ENCODE results near the gene YTHDC2. TPM values are rescaled to one million over a fixed set of nuclear protein-coding genes. Genes with fewer than 3 reads are reported as not detected.
A peak's percentile ranks its signal among the peaks of the same experiment; 100 is the strongest.

YTHDC2 gene
- total RNA-seq, 2 experiments from 2014 or later = 30.3 to 34.1 TPM

GRCh38 chr5:113493446-113493845 is 20.0 kb upstream of the YTHDC2 start:
- peaks cover 21% of the 10 kb centered on the region for H3K9me3 Mint-ChIP-seq (ENCODE audit: insufficient read depth)
- ATAC-seq = no peak
- POLR2A ChIA-PET = no interaction called here
- CTCF ChIA-PET = interaction anchor here (0.8 to 1.0 kb wide), 2 partner anchors 19 to 497 kb away, joined by 3 read pairs; no protein-coding TSS in a partner anchor
- peaks cover 17% of the 10 kb centered on the region for H3K36me3 Mint-ChIP-seq (ENCODE audit: low read depth)
- H3K4me1 Mint-ChIP-seq (ENCODE audit: low read depth) = peaks cover 13% of the 10 kb centered on the region
- DNase-seq = no peak
- H3K27ac Mint-ChIP-seq = no peak overlapping the region
- H3K27me3 Mint-ChIP-seq (ENCODE audit: low read depth) = peaks cover 72% of the 10 kb centered on the region
- no peak overlapping the region for H3K4me3 Mint-ChIP-seq

GRCh38 chr5:113495422-113495841 is 18.1 kb upstream of the YTHDC2 start:
- ATAC-seq (no peak), DNase-seq (no peak)
- Mint-ChIP-seq H3K27ac (no peak overlapping the region), H3K9me3 (ENCODE audit: insufficient read depth) (peaks cover 15% of the 10 kb centered on the region), H3K4me3 (no peak overlapping the region), H3K27me3 (ENCODE audit: low read depth) (peaks cover 77% of the 10 kb centered on the region), H3K4me1 (ENCODE audit: low read depth) (no peaks in the 10 kb centered on the region), H3K36me3 (ENCODE audit: low read depth) (peaks cover 10% of the 10 kb centered on the region)
- ChIA-PET POLR2A (interaction anchor here (0.6 kb wide), 1 partner anchor 18 kb away, joined by 4 read pairs; no protein-coding TSS in a partner anchor), CTCF (no interaction called here)

- H3K9me3 Mint-ChIP-seq (ENCODE audit: insufficient read depth) = peaks cover 21% of the 10 kb centered on the region
- H3K4me3 Mint-ChIP-seq = no peak overlapping the region
- ChIA-PET POLR2A (interaction anchor here (1.4 kb wide), 1 partner anchor 22 kb away, joined by 3 read pairs; no protein-coding TSS in a partner anchor), CTCF (interaction anchor here (1.4 kb wide), 1 partner anchor 9 kb away, joined by 3 read pairs; no protein-coding TSS in a partner anchor)
- H3K27me3 Mint-ChIP-seq (ENCODE audit: low read depth) = peaks cover 65% of the 10 kb centered on the region
- H3K36me3 Mint-ChIP-seq (ENCODE audit: low read depth) = peaks cover 2% of the 10 kb centered on the region
- H3K4me1 Mint-ChIP-seq (ENCODE audit: low read depth) = peaks cover 17% of the 10 kb centered on the region
- DNase-seq (no peak), ATAC-seq (no peak)
- no peak overlapping the region for H3K27ac Mint-ChIP-seq
These were observed 11.4 kb upstream of the YTHDC2 start for GRCh38 chr5:113502073-113502472.

- Mint-ChIP-seq H3K9me3 (ENCODE audit: insufficient read depth) (peaks cover 21% of the 10 kb centered on the region), H3K27ac (no peak overlapping the region), H3K4me3 (no peak overlapping the region), H3K36me3 (ENCODE audit: low read depth) (peaks cover 4% of the 10 kb centered on the region), H3K27me3 (ENCODE audit: low read depth) (peaks cover 58% of the 10 kb centered on the region), H3K4me1 (ENCODE audit: low read depth) (peaks cover 28% of the 10 kb centered on the region)
- ChIA-PET CTCF (interaction anchor here (0.6 to 1.3 kb wide), 2 partner anchors 151 to 946 kb away, joined by 3 read pairs; no protein-coding TSS in a partner anchor), POLR2A (interaction anchor here (1.4 kb wide), 1 partner anchor 21 kb away, joined by 3 read pairs; no protein-coding TSS in a partner anchor)
- ATAC-seq (no peak), DNase-seq (no peak)
These were observed 10.3 kb upstream of the YTHDC2 start for GRCh38 chr5:113503146-113503545.

- Mint-ChIP-seq H3K36me3 (ENCODE audit: low read depth) (peaks cover 5% of the 10 kb centered on the region), H3K9me3 (ENCODE audit: insufficient read depth) (peaks cover 18% of the 10 kb centered on the region), H3K4me1 (ENCODE audit: low read depth) (peaks cover 36% of the 10 kb centered on the region), H3K27me3 (ENCODE audit: low read depth) (peaks cover 51% of the 10 kb centered on the region), H3K4me3 (no peak overlapping the region), H3K27ac (no peak overlapping the region)
- CTCF ChIA-PET = interaction anchor here (1.0 kb wide), 2 partner anchors 101 to 126 kb away, joined by 3 to 4 read pairs; no protein-coding TSS in a partner anchor
- ATAC-seq = no peak
- POLR2A ChIA-PET = no interaction called here
- DNase-seq = no peak
These were observed 8.3 kb upstream of the YTHDC2 start for GRCh38 chr5:113505181-113505580.

- CTCF ChIA-PET = interaction anchor here (1.0 to 5.6 kb wide), 3 partner anchors 128 to 173 kb away, joined by 4 to 43 read pairs (median 7); no protein-coding TSS in a partner anchor
- peak; percentile 66 for DNase-seq
- POLR2A ChIA-PET = no interaction called here
- H3K27ac Mint-ChIP-seq = no peak overlapping the region
- H3K9me3 Mint-ChIP-seq (ENCODE audit: insufficient read depth) = no peaks in the 10 kb centered on the region
- peak; percentile 62 for ATAC-seq
- peaks cover 41% of the 10 kb centered on the region for H3K27me3 Mint-ChIP-seq (ENCODE audit: low read depth)
- peaks cover 2% of the 10 kb centered on the region for H3K36me3 Mint-ChIP-seq (ENCODE audit: low read depth)
- H3K4me1 Mint-ChIP-seq (ENCODE audit: low read depth) = peaks cover 41% of the 10 kb centered on the region
- no peak overlapping the region for H3K4me3 Mint-ChIP-seq
These were observed 5.9 kb upstream of the YTHDC2 start for GRCh38 chr5:113507601-113508000.

GRCh38 chr5:113508756-113509155 is 4.7 kb upstream of the YTHDC2 start:
- Mint-ChIP-seq H3K27ac (no peak overlapping the region), H3K36me3 (ENCODE audit: low read depth) (peaks cover 4% of the 10 kb centered on the region), H3K4me1 (ENCODE audit: low read depth) (peaks cover 45% of the 10 kb centered on the region), H3K27me3 (ENCODE audit: low read depth) (peaks cover 36% of the 10 kb centered on the region), H3K9me3 (ENCODE audit: insufficient read depth) (no peaks in the 10 kb centered on the region), H3K4me3 (no peak overlapping the region)
- ATAC-seq = no peak
- ChIA-PET CTCF (interaction anchor here (5.6 to 8.2 kb wide), 2 partner anchors 129 to 174 kb away, joined by 43 to 129 read pairs; no protein-coding TSS in a partner anchor), POLR2A (no interaction called here)
- DNase-seq = no peak

- ChIA-PET CTCF (interaction anchor here (1.0 to 8.2 kb wide), 14 partner anchors 9 to 515 kb away, joined by 3 to 129 read pairs (median 4); no protein-coding TSS in a partner anchor), POLR2A (no interaction called here)
- no peak for DNase-seq
- peaks cover 24% of the 10 kb centered on the region for H3K27me3 Mint-ChIP-seq (ENCODE audit: low read depth)
- H3K4me1 Mint-ChIP-seq (ENCODE audit: low read depth) = peaks cover 46% of the 10 kb centered on the region
- H3K27ac Mint-ChIP-seq = no peak overlapping the region
- peaks cover 12% of the 10 kb centered on the region for H3K36me3 Mint-ChIP-seq (ENCODE audit: low read depth)
- no peak overlapping the region for H3K4me3 Mint-ChIP-seq
- ATAC-seq = no peak
- no peaks in the 10 kb centered on the region for H3K9me3 Mint-ChIP-seq (ENCODE audit: insufficient read depth)
These were observed 2.5 kb upstream of the YTHDC2 start for GRCh38 chr5:113510836-113511451.

- peaks cover 23% of the 10 kb centered on the region for H3K27me3 Mint-ChIP-seq (ENCODE audit: low read depth)
- CTCF ChIA-PET = interaction anchor here (0.6 to 8.2 kb wide), 6 partner anchors 19 to 527 kb away, joined by 3 to 129 read pairs (median 6); no protein-coding TSS in a partner anchor
These were observed 1.2 kb upstream of the YTHDC2 start for GRCh38 chr5:113512341-113512740.

GRCh38 chr5:113514289-113514635 is 768 bp downstream of the YTHDC2 start:
- no peak for DNase-seq
- Mint-ChIP-seq H3K4me3 (peak overlapping the region; percentile 92), H3K4me1 (ENCODE audit: low read depth) (peaks cover 38% of the 10 kb centered on the region), H3K9me3 (ENCODE audit: insufficient read depth) (no peaks in the 10 kb centered on the region), H3K27me3 (ENCODE audit: low read depth) (peaks cover 16% of the 10 kb centered on the region), H3K36me3 (ENCODE audit: low read depth) (peaks cover 28% of the 10 kb centered on the region), H3K27ac (peak overlapping the region; percentile 92)
- ChIA-PET CTCF (interaction anchor here (0.9 to 8.2 kb wide), 9 partner anchors 8 to 518 kb away, joined by 3 to 129 read pairs (median 4); partner anchors contain the start of gene MCC), POLR2A (interaction anchor here (1.1 to 2.0 kb wide), 3 partner anchors 10 to 219 kb away, joined by 4 to 10 read pairs (median 4); partner anchors contain the start of gene MCC)
- ATAC-seq = no peak

More at GRCh38 chr5:113512341-113512740, 1.2 kb upstream of the YTHDC2 start:
- peaks cover 49% of the 10 kb centered on the region for H3K4me1 Mint-ChIP-seq (ENCODE audit: low read depth)
- POLR2A ChIA-PET = no interaction called here
- no peak overlapping the region for H3K4me3 Mint-ChIP-seq
- ATAC-seq (no peak), DNase-seq (no peak)
- peaks cover 21% of the 10 kb centered on the region for H3K36me3 Mint-ChIP-seq (ENCODE audit: low read depth)
- no peak overlapping the region for H3K27ac Mint-ChIP-seq
- H3K9me3 Mint-ChIP-seq (ENCODE audit: insufficient read depth) = no peaks in the 10 kb centered on the region

- POLR2A ChIA-PET = no interaction called here
- H3K27me3 Mint-ChIP-seq (ENCODE audit: low read depth) = no peaks in the 10 kb centered on the region
- H3K4me1 Mint-ChIP-seq (ENCODE audit: low read depth) = peaks cover 52% of the 10 kb centered on the region
- no peak for ATAC-seq
- peaks cover 3% of the 10 kb centered on the region for H3K9me3 Mint-ChIP-seq (ENCODE audit: insufficient read depth)
- CTCF ChIA-PET = interaction anchor here (0.7 kb wide), 1 partner anchor 9 kb away, joined by 3 read pairs; no protein-coding TSS in a partner anchor
- no peak overlapping the region for H3K4me3 Mint-ChIP-seq
- no peak overlapping the region for H3K27ac Mint-ChIP-seq
- DNase-seq = no peak
- peaks cover 46% of the 10 kb centered on the region for H3K36me3 Mint-ChIP-seq (ENCODE audit: low read depth)
These were observed 5.4 kb downstream of the YTHDC2 start for GRCh38 chr5:113518884-113519283.

GRCh38 chr5:113519412-113519811 is 5.9 kb downstream of the YTHDC2 start:
- Mint-ChIP-seq H3K27me3 (ENCODE audit: low read depth) (no peaks in the 10 kb centered on the region), H3K27ac (no peak overlapping the region), H3K9me3 (ENCODE audit: insufficient read depth) (peaks cover 3% of the 10 kb centered on the region), H3K36me3 (ENCODE audit: low read depth) (peaks cover 46% of the 10 kb centered on the region), H3K4me3 (no peak overlapping the region), H3K4me1 (ENCODE audit: low read depth) (peaks cover 52% of the 10 kb centered on the region)
- ChIA-PET POLR2A (no interaction called here), CTCF (no interaction called here)
- no peak for DNase-seq
- ATAC-seq = no peak

Data from activated CD8-positive, alpha-beta T cell treated with anti-CD3 and anti-CD28 coated beads, Interleukin-2, amount 10 ng/mL, durations not matched to agents 7 days and 5 days (primary cell).